G401 (cell line): ENCODE measurements around the gene DPP4. TPM values are rescaled to one million over a fixed set of nuclear protein-coding genes. Genes with fewer than 3 reads are reported as not detected.
"Not testable (repeated sequence)": the region's sequence is repeated elsewhere in the genome, so short reads cannot be mapped to it uniquely, and the experiment has no call there.

ENCODE experiments used
- DNase-seq: peaks from one replicate; pipeline ENCODE4 v3.0.0-alpha.2; 2015; ENCODE audit warnings: low spot score
- in situ Hi-C: cut with HindIII; loops from 2 replicates; pipeline ENCODE4 v1.10.0; 2016; ENCODE audit warnings: low sequenced_read_pairs, mixed read lengths
- total RNA-seq: library from RNA; depleted of rRNA; stranded (reverse); fragments of >200 nt; shearing (Covaris generic); gene quantifications from 2 replicates; pipeline ENCODE4 v1.2.3, GENCODE V29; 2014

Gene DPP4
- total RNA-seq, 1 experiment from 2014 or later: not detected

DNA sequence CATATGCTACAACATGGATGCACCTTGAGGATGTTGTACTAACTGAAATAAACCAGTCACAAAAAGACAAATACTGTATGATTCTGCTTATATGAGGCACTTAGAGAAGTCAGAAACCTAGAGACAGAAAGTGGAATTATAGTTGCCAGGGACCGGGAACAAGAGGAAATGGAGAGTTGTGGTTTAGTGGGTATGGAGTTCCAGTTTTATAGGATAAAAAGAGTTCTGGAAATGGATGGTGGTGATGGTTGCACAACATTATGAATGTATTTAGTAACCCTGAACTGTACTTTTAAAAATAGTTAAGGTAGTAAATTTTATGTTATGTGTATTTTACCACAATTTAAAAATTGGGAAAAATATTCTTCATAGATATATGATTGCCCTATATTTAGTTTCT is 97.7 kb downstream of the DPP4 start:
- in situ Hi-C loops: no loop called here
- DNase-seq: no peak

DNA sequence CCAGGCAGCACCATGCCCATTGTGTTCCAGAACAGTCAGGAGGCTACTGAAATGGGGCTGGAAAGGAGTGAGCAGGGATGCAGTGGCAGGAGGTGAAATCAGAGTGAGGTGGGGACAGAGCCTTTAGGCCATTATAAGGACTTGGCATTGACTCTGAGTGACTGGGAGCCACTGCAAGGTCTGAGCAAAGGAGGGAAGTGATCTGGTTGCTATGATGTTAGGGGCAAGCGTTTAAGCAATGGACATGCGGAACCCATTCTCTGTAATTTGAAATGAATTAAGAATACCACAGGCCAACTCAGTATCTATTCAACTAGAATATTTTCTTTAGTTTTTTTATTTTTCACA is 98.2 kb downstream of the DPP4 start:
- no peak for DNase-seq
- in situ Hi-C loops: no loop called here

DNA sequence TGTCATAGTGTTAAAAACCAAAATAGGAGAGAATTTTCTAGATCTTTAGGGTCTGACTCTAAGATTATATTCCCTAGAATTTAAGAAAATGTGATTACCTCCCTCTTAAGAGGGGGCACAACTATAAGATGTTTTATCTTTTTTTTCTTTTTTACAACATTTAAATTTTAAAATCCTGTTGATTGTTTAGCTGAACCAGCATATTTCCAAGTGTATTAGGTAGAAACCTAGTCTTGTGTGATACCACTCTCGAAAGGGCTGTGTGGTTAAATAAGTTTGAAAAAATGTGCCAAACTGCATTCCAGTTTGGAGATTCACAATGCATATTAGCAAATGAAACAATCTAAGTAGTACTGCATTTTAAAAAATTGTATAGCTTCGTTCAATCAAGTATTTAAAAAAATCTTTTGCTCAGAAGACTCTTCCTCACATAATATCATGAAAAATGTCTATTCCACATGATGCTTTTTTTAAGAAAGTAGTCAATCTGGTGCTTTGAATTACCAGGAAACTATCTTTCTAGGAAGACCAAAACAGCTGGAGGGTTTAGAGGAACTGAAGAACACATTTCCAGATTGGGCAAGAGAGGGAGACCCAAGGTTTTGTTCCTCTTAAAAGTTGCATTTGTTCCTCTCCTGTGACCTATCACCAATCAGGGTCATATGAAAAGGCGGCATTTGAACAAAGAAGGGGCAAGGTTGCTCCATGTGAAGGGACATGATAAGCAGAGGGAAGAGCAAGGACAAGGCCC is 98.8 kb downstream of the DPP4 start:
- in situ Hi-C loops: no loop called here
- DNase-seq: no peak

DNA sequence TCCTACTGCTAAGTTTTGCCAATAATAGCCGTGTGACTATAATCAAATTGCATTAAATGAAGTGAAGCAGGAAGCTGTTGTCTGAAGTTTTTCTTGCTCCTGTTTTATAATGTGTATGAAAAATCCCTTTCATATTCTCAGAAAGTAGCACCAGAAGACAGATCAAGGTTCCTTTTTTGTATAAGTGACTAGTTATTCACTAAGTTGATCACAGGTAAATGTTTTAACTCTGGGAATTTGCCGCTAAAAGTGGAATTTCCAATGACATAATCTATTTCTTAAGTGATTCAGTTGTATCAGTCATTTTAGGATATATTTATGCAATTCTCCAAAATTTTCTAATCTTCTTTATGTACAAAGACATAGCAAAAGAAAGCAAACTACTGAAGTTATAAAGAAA is 99.6 kb downstream of the DPP4 start:
- DNase-seq: no peak
- in situ Hi-C loops: no loop called here

DNA sequence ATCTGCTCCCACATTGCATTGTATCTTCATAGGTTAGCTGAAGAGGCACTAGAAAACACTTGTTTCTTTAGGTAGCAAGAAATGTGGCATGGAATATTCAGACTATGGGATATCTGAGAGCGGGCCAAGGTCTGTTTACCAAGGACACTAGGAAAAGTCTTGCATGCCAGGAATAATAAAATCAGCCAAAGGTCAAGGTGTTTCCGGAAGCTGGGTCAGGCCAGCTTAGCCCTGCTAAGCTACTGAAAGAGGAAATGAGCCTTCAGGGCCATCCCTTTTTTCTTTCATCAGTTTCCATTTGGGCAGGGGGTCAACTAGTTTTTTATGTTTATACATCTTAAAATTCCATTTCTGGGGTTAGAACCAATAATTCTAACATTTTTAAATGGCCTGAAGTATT is 101.1 kb downstream of the DPP4 start:
- DNase-seq: no peak
- in situ Hi-C loops: no loop called here

DNA sequence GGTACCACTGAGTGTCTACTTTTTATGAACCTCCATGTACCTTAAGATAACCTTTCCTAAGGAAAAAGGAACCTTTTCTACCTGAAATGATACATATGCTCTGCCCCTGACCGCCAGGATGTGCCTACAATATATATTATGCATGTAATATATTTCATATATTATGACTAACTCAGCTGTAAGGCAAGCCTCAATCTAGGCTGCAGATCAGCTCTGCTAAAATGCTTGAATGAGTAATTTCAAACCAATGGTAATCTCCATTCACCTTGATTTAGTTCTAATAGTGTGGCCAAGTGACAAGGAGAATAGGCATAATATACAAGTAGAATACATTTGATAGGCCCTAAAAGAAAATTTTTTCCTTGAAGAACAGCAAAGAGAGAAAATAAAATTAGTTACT is 101.8 kb downstream of the DPP4 start:
- in situ Hi-C loops: no loop called here
- DNase-seq: no peak

DNA sequence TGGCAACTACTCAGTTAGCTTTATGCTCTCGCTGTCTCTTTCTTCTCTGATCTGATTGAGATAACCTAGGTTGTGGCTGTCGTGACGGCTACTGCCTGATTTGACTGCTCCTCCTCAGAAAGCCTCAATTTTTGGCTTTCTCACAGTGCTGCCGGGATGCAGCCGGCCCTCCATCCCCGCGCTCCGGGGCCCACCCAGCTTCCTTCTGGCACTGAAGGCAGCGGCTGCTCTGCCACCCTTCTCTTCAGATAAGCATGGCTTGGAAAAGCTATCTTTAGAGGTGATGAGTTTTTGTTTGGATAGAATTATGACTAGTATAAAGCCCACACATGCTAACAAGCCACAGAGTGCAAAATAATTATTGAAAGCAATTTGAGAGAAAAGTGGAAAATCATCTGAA is 102.5 kb downstream of the DPP4 start:
- in situ Hi-C loops: no loop called here
- no peak for DNase-seq

DNA sequence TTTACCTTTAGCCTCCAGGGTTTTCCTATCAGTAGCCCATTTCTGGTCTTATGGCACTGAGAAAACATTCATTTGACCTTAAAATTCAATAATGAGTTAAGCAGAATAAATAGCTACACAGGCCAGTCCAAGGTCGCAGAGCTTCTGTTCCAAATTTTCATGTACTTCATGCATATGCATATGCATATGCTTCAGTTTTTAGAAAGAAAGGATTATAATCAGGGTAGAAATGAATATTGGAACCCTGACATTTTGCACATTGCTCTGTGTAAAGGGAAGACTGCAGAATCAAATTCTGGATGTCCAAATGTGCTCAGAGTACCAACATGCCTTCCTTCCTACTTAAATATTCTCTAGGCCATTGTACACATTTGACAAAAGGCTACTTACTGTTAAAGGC is 104.9 kb downstream of the DPP4 start:
- no peak for DNase-seq
- in situ Hi-C loops: no loop called here

DNA sequence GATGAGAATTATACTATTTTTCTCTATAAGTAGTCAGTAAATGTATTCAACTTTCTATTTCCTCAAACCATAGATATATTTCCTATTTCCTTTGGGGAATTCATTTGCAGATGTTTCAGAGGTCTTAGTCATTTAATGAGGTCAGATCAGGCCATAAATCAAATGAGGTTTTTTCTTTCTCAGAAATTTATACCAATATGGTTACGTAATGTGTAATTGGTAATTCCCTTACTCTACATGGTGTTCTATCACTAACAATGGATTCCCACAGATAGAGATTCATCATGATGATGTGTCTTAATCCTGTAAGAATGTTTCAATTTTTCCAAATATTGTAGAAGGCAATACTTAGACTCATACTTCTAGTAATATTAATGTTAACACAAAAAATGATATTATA is 108.0 kb downstream of the DPP4 start:
- in situ Hi-C loops: no loop called here
- no peak for DNase-seq

DNA sequence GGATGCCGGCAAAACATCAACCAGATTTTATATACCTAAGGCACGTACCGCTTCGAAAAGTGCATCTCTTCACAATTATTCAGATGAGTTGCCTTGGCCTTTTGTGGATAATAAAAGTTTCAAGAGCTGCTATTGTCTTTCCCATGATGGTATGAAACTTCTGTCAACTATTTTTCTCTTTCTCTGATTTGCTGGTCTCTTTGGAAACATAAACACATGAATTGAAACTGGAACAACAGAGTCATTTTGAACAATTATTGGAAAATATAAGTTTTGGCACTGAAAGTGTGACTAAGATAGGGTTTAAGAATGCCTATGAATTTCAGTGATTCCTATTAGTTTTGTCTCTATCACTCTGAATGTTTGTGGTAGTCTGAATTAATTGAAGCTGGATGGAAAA is 109.9 kb downstream of the DPP4 start:
- in situ Hi-C loops: no loop called here
- no peak for DNase-seq

DNA sequence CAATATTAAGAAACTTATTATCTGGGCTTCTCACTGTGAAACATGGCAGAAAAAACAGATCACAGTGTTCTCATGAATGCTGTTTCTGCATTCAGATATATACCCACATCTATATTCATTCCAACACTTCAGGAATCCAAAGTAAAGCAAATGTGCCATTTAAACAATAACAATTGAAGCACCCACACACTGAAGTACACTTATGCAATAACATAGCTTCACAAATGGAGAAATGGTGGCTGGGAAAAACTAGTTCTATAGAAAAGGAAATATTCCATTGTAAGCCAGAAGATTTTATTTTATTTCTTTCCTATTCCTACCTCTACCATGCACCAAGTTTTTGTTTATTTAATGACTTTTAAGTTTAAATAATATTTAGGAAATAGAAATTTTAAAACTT is 111.9 kb downstream of the DPP4 start:
- DNase-seq: no peak
- in situ Hi-C loops: no loop called here

DNA sequence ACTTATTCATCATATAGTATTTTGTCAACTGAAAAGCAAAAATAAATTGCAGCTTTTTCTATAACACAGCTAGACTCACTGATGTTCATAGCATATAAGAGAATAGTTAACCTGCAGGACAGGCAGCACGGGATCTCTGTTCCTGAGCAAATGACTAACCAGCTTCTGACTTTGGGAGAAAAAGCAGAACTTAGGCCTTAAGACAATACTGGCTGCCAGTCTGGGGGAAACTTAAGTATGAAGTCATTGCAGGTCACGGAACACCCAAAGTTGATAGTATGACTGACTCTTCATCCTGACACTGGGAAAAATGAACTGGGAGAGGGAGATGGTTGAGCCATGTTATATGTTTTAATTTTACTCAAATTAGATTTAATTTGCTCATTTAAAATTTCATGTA is 113.0 kb downstream of the DPP4 start:
- in situ Hi-C loops: no loop called here
- DNase-seq: no peak

DNA sequence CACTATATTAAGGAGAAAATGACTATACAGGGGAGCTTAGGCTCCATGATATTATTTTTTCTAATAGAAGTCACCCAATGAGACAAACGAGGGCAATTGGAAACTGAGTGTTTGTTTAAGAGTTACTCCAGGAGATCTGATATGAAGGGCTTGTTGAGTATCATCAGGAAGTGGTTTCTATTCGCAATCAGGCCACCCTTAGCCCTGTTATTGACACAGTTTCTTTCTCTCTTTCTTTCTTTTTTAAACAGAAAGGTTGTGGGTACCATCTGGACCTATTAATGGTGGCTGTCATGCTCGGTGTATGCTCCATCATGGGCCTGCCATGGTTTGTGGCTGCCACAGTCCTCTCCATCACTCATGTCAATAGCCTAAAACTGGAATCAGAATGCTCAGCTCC is 117.3 kb downstream of the DPP4 start:
- in situ Hi-C loops: no loop called here

DNA sequence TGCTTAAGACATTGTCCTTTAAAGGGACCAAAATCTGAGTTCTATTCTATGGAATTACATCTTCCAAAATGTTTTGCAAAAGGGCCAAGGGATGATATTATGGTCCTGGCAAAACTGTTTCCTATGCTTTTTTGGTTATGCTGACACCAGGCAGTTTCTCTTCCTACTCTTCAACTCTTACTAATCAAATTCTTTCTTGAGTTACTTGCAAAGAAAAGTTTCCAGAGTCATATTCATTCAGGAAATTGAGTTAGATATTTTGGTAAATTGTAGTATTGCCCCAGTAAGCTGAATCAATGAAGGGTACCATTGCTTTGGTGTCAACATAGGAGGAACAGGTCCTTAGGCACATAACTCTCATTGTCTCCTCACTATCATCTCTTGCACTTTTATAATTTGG is 118.8 kb downstream of the DPP4 start:
- DNase-seq: no peak
- in situ Hi-C loops: no loop called here

More for the DNA sequence above, 117.3 kb downstream of the DPP4 start:
- DNase-seq: no peak

DNA sequence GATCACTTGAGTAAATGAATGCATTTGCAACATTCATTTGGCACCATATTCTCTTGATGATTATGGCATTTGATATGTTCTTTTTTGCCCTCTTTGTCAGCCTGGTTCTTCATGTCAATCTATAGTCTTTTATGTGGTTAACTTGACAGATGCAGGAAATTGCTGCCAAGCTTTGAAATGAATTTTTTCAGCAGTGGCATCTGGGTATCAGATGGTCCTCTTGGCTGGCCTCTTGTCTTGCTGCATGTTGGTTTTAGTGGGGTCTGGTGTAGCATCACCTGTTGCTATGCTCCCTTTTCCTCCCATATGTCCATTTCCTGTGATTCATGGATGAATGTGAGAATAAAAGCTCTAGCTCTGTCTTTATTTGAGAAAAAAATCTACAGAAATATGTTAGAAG is 119.9 kb downstream of the DPP4 start:
- in situ Hi-C loops: no loop called here
- no peak for DNase-seq

DNA sequence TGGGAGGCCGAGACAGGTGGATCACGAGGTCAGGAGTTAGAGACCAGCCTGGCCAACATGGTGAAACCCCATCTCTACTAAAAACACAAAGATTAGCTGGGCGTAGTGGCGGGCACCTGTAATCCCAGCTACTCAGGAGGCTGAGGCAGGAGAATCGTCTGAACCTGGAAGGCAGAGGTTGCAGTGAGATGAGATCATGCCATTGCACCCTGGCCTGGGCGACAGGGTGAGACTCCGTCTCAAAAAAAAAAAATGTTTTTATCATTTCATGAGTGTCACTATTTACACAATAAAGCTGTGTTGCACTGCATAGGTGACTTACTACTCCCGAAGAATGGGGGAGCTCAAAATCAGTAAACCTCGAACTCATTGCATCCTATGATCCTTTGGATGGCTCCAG is 120.6 kb downstream of the DPP4 start:
- in situ Hi-C loops, DNase-seq: not testable (repeated sequence)

DNA sequence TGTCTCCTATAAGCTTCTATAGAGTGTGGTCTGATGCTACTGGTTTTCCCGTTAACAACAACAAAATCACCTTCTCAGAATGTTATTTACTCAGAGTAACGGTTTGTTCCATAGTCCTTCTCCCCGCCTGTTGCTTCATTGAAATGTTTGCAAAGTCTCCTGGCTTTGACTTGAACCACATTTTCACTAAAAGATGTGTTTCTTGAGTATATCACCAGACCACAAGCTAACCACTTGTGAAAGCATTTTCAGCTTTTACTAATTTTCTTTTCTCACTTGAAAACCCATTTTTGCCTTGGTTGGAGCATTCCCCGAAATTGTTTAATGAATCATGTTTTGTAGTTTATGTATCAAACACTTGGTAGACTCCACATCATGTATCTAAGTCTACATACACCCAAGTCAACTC is 121.2 kb downstream of the DPP4 start:
- in situ Hi-C loops: no loop called here
- DNase-seq: no peak

DNA sequence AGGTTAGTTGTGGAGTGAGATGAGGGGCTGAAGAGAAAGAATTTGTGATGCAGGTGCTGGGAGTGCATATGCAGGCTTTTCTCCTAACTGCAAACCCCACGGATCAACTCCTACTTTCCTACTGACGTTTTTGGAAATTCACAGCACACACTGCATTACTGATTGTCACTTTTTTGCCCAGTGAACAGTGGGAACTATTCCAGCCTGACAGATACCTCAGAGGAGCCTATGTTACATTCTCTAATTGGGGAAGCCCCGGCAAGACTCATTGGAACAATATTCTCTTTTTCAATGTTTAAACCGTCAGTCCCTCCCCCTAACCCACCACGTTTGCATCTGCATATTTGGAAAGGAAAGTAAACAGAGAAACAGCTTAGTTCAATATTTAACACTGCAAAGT is 126.2 kb downstream of the DPP4 start:
- in situ Hi-C loops: no loop called here
- DNase-seq: no peak

DNA sequence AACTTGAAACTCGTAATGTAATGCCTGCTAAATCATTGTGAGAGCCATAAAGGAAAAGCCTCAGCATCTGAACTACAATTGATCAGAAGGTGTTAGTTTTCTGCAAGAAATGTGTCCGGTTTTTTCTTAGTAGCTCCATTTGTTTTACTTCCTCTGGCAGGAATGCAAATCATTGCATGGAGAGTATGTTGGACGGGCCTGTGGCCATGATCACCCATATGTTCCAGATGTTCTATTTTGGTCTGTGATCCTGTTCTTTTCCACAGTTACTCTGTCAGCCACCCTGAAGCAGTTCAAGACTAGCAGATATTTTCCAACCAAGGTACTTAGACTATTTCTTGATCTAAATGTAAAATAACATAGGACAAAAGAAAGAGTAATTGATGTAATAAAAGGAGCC is 126.6 kb downstream of the DPP4 start:
- no peak for DNase-seq
- in situ Hi-C loops: no loop called here

DNA sequence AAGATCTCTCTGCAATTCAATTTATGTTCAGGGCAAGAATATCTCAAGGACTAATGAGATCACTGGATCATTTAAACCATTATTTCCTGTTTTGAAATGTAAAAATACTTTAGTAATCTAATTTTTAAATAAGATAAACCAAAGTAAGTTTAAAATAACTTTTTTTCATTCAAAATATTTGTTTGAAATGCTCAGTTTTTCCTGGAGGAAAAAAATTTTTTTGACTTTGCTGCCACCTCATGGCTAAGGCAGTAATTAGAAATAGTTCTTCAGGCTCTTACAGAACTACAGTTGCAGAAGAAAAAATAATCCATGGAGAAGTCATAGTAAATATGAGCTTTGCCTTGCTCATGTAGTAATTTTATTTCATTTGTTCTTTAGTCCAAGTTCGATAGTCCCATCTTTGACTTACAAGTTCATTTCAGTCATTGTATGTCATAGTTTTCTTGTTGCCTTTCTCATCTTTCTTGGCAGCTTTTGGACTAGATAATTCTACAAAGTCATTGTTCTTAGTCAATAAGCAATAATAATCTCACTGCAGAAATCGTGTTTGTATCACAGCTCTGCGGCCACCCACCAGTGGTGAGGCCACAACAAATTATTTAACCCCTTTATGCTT is 127.4 kb downstream of the DPP4 start:
- peak; percentile 38 for DNase-seq
- in situ Hi-C loops: no loop called here

DNA sequence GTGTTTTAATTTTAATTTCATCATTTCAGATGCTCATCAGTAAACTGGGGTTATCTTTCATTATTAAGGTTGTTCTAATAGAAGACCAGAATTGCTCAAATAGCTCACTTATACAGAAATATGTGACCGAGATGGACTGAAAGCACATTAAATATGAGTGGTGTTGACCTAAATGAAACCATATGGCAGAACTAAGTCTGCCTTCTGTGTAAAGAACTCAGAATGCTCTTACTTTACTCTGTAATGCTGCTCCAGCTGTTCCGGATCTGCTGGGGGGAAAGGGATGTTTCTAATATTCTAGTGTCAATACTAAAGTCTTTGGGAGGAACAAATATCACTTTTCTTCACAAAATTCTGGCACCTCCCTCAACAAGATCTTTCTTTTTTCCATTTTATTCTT is 131.0 kb downstream of the DPP4 start:
- in situ Hi-C loops: no loop called here
- no peak for DNase-seq
